Liver (tissue), 9 donors: Measurements from ENCODE around the gene SLC26A4. TPM values are rescaled to one million over a fixed set of nuclear protein-coding genes. Genes with fewer than 3 reads are reported as not detected.

Source experiments
- DNase-seq: peaks from one replicate; pipeline ENCODE4 v3.0.0-alpha.2; 2017; ENCODE audit warnings: low spot score
- H3K27ac ChIP-seq, 2 donors: one replicate each; pipeline ENCODE4 v1.7.0; 2013; ENCODE audit warnings: inconsistent platforms in 2 of 2, low read length in 2 of 2, control low read depth in 1 of 2, low read depth in 1 of 2, mild to moderate bottlenecking in 1 of 2
- H3K27me3 ChIP-seq, 4 donors: one replicate each; pipeline versions ENCODE4 v1.6.1 to v1.7.0; 2013; ENCODE audit warnings: low read length in 3 of 4, inconsistent platforms in 1 of 4, mild to moderate bottlenecking in 1 of 4, moderate library complexity in 1 of 4; ENCODE audit not compliant: control insufficient read depth in 4 of 4, insufficient read depth in 4 of 4
- H3K36me3 ChIP-seq, 4 donors: one replicate each; pipeline versions ENCODE4 v1.6.1 to v1.7.0; 2013; ENCODE audit warnings: low read length in 3 of 4, mild to moderate bottlenecking in 3 of 4, low read depth in 1 of 4, moderate library complexity in 1 of 4; ENCODE audit not compliant: control insufficient read depth in 4 of 4, insufficient read depth in 3 of 4
- H3K4me1 ChIP-seq, 4 donors: one replicate each; pipeline versions ENCODE4 v1.6.1 to v1.7.0; 2013; ENCODE audit warnings: low read length in 3 of 4, mild to moderate bottlenecking in 3 of 4, moderate library complexity in 1 of 4; ENCODE audit not compliant: control insufficient read depth in 4 of 4, insufficient read depth in 4 of 4
- H3K4me3 ChIP-seq, 3 donors: one replicate each; pipeline versions ENCODE4 v1.6.1 to v1.7.0; 2013; ENCODE audit warnings: low read length in 3 of 3, control low read depth in 1 of 3, low read depth in 1 of 3, mild to moderate bottlenecking in 1 of 3
- H3K9ac ChIP-seq, 2 donors: one replicate each; pipeline ENCODE4 v1.7.0; 2013; ENCODE audit warnings: low read length in 2 of 2, mild to moderate bottlenecking in 2 of 2, moderate library complexity in 2 of 2, control low read depth in 1 of 2, low read depth in 1 of 2
- H3K9me3 ChIP-seq, 4 donors: one replicate each; pipeline versions ENCODE4 v1.6.1 to v1.7.0; 2013; ENCODE audit warnings: low read length in 3 of 4; ENCODE audit not compliant: control insufficient read depth in 4 of 4
- CTCF ChIP-seq: fragments of 150-350 bp; IDR thresholded peaks from 2 replicates; pipeline ENCODE4 v1.5.1; 2017; ENCODE audit warnings: improper control_type of control experiment, low read depth, low read length; ENCODE audit not compliant: missing input control
- EGR1 ChIP-seq, 2 donors: IDR thresholded peaks; 2 replicates each; pipeline ENCODE4 v1.6.1; 2016 to 2018; ENCODE audit warnings: antibody characterized with exemption in 2 of 2, low read depth in 2 of 2
- FOXA1 ChIP-seq: IDR thresholded peaks from 2 replicates; pipeline ENCODE4 v1.6.1; 2016; ENCODE audit warnings: antibody characterized with exemption
- FOXA2 ChIP-seq: IDR thresholded peaks from 2 replicates; pipeline ENCODE4 v1.6.1; 2016; ENCODE audit warnings: antibody characterized with exemption
- GABPA ChIP-seq, 2 donors: IDR thresholded peaks in 1 of 2; conservative IDR thresholded peaks in 1 of 2; 2 replicates each; pipeline ENCODE4 v1.6.1; 2016; ENCODE audit warnings: antibody characterized with exemption in 2 of 2, mild to moderate bottlenecking in 1 of 2, moderate library complexity in 1 of 2
- HNF4A ChIP-seq, 2 donors: conservative IDR thresholded peaks; 2 replicates each; pipeline ENCODE4 v1.6.1; 2016; ENCODE audit warnings: antibody characterized with exemption in 2 of 2, mild to moderate bottlenecking in 2 of 2
- HNF4G ChIP-seq: IDR thresholded peaks from 2 replicates; pipeline ENCODE4 v1.6.1; 2016; ENCODE audit warnings: antibody characterized with exemption
- JUND ChIP-seq, 2 donors: IDR thresholded peaks; 2 replicates each; pipeline ENCODE4 v1.6.1; 2016; ENCODE audit warnings: antibody characterized with exemption in 2 of 2
- MAX ChIP-seq: IDR thresholded peaks from 2 replicates; pipeline ENCODE4 v1.6.1; 2016; ENCODE audit warnings: antibody characterized with exemption
- NR2F2 ChIP-seq: IDR thresholded peaks from 2 replicates; pipeline ENCODE4 v1.6.1; 2016; ENCODE audit warnings: antibody characterized with exemption
- RAD21 ChIP-seq, 2 donors: IDR thresholded peaks; 2 replicates each; pipeline ENCODE4 v1.6.1; 2016; ENCODE audit warnings: antibody characterized with exemption in 2 of 2, mild to moderate bottlenecking in 2 of 2
- RXRA ChIP-seq, 2 donors: IDR thresholded peaks; 2 replicates each; pipeline ENCODE4 v1.6.1; 2017 to 2018; ENCODE audit warnings: antibody characterized with exemption in 2 of 2, mild to moderate bottlenecking in 1 of 2
- SP1 ChIP-seq: IDR thresholded peaks from 2 replicates; pipeline ENCODE4 v1.6.1; 2018; ENCODE audit warnings: antibody characterized with exemption, mild to moderate bottlenecking
- TAF1 ChIP-seq: conservative IDR thresholded peaks from 2 replicates; pipeline ENCODE4 v1.6.1; 2016; ENCODE audit warnings: antibody characterized with exemption, mild to moderate bottlenecking
- YY1 ChIP-seq: IDR thresholded peaks from 2 replicates; pipeline ENCODE4 v1.6.1; 2016; ENCODE audit warnings: antibody characterized with exemption, mild to moderate bottlenecking
- WGBS: extraction: QIAGEN DNeasy Blood & Tissue Kit; methylation state at CpG from one replicate; pipeline ENCODE4 v1.1.7; 2013; 5-methylcytosine and 5-hydroxymethylcytosine counted together
- polyA plus RNA-seq, 2 donors: library from polyadenylated mRNA; stranded (reverse) in 1 of 2; unstranded in 1 of 2; fragments of 200-250 nt in 1 of 2; fragments of >200 nt in 1 of 2; fragmentation: Nextera tagmentation in 1 of 2; extraction: Ambion mirVana in 1 of 2; gene quantifications; one replicate each; pipeline versions ENCODE4 v1.2.1 to v1.2.3, GENCODE V29; 2013 to 2015
- total RNA-seq, 2 donors: library from RNA; depleted of rRNA; stranded (reverse); fragments of >200 nt; gene quantifications; one replicate each; pipeline ENCODE4 v1.2.3, GENCODE V29; 2014
- TF ChIP-seq, protein P1 (sequence below): IDR thresholded peaks from 2 replicates; pipeline ENCODE4 v1.6.1; 2016; ENCODE audit warnings: antibody characterized with exemption, mild to moderate bottlenecking
- TF ChIP-seq, protein P2 (sequence below): IDR thresholded peaks from 2 replicates; pipeline ENCODE4 v1.6.1; 2016; ENCODE audit warnings: antibody characterized with exemption
- TF ChIP-seq, protein P3 (sequence below): IDR thresholded peaks from 2 replicates; pipeline ENCODE4 v1.6.1; 2016; ENCODE audit warnings: antibody characterized with exemption
- donor health status: healthy.
- donor health status: healthy.
- donor health status: healthy.
- donor health status: healthy.
- donor health status: healthy.

The SLC26A4 gene
- total and polyA plus RNA-seq, 4 donors = 0.08 to 0.25 (median 0.19) TPM; not detected in 1

- H3K4me3 ChIP-seq = no peak overlapping the region
- DNase-seq = no peak
- H3K9me3 ChIP-seq = no peaks in the 10 kb centered on the region
- TF ChIP-seq, protein P1, sequence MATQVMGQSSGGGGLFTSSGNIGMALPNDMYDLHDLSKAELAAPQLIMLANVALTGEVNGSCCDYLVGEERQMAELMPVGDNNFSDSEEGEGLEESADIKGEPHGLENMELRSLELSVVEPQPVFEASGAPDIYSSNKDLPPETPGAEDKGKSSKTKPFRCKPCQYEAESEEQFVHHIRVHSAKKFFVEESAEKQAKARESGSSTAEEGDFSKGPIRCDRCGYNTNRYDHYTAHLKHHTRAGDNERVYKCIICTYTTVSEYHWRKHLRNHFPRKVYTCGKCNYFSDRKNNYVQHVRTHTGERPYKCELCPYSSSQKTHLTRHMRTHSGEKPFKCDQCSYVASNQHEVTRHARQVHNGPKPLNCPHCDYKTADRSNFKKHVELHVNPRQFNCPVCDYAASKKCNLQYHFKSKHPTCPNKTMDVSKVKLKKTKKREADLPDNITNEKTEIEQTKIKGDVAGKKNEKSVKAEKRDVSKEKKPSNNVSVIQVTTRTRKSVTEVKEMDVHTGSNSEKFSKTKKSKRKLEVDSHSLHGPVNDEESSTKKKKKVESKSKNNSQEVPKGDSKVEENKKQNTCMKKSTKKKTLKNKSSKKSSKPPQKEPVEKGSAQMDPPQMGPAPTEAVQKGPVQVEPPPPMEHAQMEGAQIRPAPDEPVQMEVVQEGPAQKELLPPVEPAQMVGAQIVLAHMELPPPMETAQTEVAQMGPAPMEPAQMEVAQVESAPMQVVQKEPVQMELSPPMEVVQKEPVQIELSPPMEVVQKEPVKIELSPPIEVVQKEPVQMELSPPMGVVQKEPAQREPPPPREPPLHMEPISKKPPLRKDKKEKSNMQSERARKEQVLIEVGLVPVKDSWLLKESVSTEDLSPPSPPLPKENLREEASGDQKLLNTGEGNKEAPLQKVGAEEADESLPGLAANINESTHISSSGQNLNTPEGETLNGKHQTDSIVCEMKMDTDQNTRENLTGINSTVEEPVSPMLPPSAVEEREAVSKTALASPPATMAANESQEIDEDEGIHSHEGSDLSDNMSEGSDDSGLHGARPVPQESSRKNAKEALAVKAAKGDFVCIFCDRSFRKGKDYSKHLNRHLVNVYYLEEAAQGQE = no peak
- TF ChIP-seq FOXA2 = no peak
- TF ChIP-seq TAF1 = no peak
- no peak for TF ChIP-seq YY1
- no peak for TF ChIP-seq FOXA1
- no peak for TF ChIP-seq GABPA (IDR thresholded peaks at IDR 0.05 in 1 of 2, conservative IDR thresholded peaks at IDR 0.05 in 1 of 2)
- no peak for TF ChIP-seq RXRA (IDR thresholded peaks at IDR 0.05)
- TF ChIP-seq SP1 = no peak
- no peak for TF ChIP-seq JUND (IDR thresholded peaks at IDR 0.05)
- TF ChIP-seq NR2F2 = no peak
- no peak for TF ChIP-seq HNF4A (conservative IDR thresholded peaks at IDR 0.05)
- TF ChIP-seq, protein P2, sequence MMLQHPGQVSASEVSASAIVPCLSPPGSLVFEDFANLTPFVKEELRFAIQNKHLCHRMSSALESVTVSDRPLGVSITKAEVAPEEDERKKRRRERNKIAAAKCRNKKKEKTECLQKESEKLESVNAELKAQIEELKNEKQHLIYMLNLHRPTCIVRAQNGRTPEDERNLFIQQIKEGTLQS = no peak
- no peak for TF ChIP-seq CTCF
- no peak overlapping the region for H3K9ac ChIP-seq
- no peaks in the 10 kb centered on the region for H3K27me3 ChIP-seq
- no peak overlapping the region for H3K27ac ChIP-seq
- peaks cover 0 to 7% (median 2%) of the 10 kb centered on the region in 4 donors for H3K36me3 ChIP-seq
- no peaks in the 10 kb centered on the region for H3K4me1 ChIP-seq
Observed at GRCh38 chr7:107614425-107614824, 46.2 kb upstream of the SLC26A4 start.

DNA sequence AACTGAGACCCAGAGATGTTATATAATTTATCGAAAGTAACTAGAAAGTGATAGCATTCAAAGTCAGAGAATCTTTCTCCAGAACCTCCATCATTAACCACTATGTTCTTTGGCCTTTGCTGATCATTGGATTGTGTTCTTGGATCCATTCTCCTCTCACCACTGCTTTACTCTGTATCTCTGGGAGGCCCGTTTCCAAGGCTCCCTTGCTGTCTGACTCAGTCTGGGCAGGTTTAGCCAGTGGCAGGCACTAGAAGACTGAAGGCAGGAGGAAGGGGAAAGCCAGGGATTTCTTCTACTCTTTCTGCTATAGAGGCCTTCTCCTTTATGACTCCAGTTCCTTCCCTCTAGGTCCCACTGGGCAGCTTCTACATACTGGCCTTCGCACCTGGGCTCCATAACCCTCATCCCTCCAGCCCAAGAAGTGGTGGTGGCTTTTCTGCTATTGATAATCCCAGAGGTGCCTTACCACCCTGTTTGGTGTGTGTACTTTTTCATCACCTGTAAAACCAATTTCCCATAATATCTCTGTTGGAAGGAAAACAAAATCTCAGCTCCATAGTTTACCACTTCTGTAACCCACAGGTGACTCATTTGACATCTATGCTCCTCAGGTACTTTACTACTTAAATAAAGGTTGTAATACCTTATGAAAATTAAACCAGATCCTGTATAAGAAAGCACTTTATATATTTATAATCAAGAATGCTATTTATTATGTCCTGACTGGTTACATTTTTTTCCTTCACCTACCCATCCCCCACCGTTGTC is 44.5 kb upstream of the SLC26A4 start:
- no peak overlapping the region for H3K9ac ChIP-seq
- H3K27ac ChIP-seq = no peak overlapping the region
- H3K4me3 ChIP-seq = no peak overlapping the region
- H3K9me3 ChIP-seq = no peaks in the 10 kb centered on the region
- DNase-seq = no peak
- WGBS = 97% methylated on average over 4 of the region's 4 CpGs
- no peaks in the 10 kb centered on the region for H3K4me1 ChIP-seq
- H3K27me3 ChIP-seq = no peaks in the 10 kb centered on the region
- H3K36me3 ChIP-seq = peaks cover 1 to 7% (median 5%) of the 10 kb centered on the region in 4 donors
- TF ChIP-seq JUND (IDR thresholded peaks at IDR 0.05) (no peak), HNF4G (no peak), FOXA1 (no peak), EGR1 (IDR thresholded peaks at IDR 0.05; ENCODE audit: low read depth in 2 of 2) (no peak), RXRA (IDR thresholded peaks at IDR 0.05) (no peak), HNF4A (conservative IDR thresholded peaks at IDR 0.05) (no peak), RAD21 (IDR thresholded peaks at IDR 0.05) (no peak), NR2F2 (no peak), TAF1 (no peak), FOXA2 (no peak), MAX (no peak), GABPA (IDR thresholded peaks at IDR 0.05 in 1 of 2, conservative IDR thresholded peaks at IDR 0.05 in 1 of 2) (no peak)
- TF ChIP-seq, protein P3, sequence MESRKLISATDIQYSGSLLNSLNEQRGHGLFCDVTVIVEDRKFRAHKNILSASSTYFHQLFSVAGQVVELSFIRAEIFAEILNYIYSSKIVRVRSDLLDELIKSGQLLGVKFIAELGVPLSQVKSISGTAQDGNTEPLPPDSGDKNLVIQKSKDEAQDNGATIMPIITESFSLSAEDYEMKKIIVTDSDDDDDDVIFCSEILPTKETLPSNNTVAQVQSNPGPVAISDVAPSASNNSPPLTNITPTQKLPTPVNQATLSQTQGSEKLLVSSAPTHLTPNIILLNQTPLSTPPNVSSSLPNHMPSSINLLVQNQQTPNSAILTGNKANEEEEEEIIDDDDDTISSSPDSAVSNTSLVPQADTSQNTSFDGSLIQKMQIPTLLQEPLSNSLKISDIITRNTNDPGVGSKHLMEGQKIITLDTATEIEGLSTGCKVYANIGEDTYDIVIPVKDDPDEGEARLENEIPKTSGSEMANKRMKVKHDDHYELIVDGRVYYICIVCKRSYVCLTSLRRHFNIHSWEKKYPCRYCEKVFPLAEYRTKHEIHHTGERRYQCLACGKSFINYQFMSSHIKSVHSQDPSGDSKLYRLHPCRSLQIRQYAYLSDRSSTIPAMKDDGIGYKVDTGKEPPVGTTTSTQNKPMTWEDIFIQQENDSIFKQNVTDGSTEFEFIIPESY = no peak
- TF ChIP-seq, protein P1 = no peak
- TF ChIP-seq, protein P2 = no peak
